ENCODE data around the gene HES6.

DNA sequence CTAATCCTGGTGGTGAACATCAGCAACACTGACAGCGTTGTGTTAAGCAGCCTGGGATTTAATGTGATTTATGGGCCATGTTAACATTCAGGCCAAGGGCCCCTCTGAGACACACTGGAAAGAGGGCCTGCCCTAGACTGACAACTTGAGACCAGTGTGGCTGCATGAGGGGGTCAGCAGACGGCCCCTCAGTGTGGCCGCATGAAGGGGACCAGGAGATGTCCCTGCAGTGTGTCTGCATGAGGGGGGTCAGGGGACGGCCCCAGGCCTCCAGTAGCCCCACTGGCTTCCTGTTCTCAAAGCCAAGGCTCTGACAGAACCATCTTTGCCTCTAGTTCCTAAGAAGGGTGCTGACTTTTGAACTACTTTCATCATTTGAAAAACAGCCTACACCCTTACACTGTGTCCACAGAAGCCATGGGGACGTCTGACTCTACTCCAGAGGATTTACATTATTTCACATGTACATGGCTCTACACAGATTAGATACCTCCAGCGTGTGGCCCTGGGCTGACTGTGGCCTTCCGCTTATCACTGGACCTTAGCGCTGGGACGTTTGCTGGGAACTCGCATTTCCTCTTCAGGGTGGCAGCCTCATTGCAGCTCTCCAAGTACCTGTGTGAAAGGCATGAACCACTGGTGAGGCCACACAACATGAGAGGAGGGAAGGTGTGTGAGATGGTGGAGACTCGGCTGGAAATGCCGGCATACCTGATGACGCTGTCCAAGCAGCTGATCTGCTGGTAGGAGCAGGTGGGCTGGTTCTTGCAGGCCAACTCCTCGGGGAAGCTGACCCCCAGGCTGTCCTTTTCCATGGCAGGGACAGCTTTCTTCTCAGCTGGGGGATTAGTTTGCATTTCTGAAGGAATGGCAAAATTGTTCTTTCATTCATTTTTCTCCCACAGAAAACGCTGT lies 18.2 kb upstream of the HES6 start:
- TF ChIP-seq POLR2A (IDR thresholded peaks at IDR 0.05) (no peak), CTCF (IDR thresholded peaks at IDR 0.05) (no peak)

Data from uterus (tissue), 2 donors.